Left ventricle myocardium superior (tissue), 1 donor: ENCODE data around the gene ZIC4. TPM values are rescaled to one million over a fixed set of nuclear protein-coding genes. Genes with fewer than 3 reads are reported as not detected.

Experiments used
- ATAC-seq: fragments of 200-7000 bp; cut with Tn5 transposase; one replicate; pipeline ENCODE4 v1.9.1; 2020; ENCODE audit warnings: mild to moderate bottlenecking, moderate library complexity
- DNase-seq: peaks from one replicate; pipeline ENCODE4 v3.0.0-alpha.2; 2020
- intact Hi-C: fragments of 100-400 bp; cut with micrococcal nuclease; formaldehyde crosslinking; loops from one replicate; pipeline ENCODE4 v1.11.0; 2022
- total RNA-seq: library from RNA; stranded (reverse); fragmentation: NEBNext Ultra II Directional; extraction: Animal tissue kit (Norgen Biotek cat#: 25700); gene quantifications from one replicate; pipeline ENCODE4 v1.2.1, GENCODE V29; 2021
- donor health status: DM: no; HTN: yes; CAD: no; lungs with severe emphysema.

The ZIC4 gene
- total RNA-seq, 1 donor from 2014 or later = not detected

DNA sequence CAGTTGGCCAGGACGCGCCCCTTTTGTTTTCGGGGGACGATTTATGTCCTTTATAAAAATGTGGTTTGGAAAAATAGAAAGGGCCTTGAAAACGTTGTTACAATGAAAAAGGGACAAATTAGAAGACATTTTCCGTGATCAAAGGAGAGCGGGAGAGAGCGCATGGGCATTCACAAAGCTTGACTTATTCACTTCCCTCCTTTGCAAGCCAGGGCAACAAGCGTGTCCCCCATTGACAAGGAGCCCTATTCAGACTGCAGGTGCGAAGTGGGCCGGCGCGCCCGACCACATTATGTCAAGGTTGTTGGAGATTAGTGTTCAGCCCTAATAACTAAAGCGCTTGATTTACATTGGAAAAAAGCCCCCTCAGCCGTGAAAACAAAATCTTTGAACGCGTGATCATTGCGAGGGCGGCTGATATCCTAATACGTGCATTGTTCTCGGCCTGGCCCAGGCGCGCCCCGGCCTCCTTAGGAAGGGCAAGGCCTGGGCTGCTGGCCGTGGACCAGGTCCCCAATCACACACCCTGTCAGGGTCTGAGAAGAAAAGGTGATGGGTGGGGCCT, 25.9 kb downstream of the ZIC4 start:
- intact Hi-C loops = no loop called here
- ATAC-seq (no peak), DNase-seq (no peak)

DNA sequence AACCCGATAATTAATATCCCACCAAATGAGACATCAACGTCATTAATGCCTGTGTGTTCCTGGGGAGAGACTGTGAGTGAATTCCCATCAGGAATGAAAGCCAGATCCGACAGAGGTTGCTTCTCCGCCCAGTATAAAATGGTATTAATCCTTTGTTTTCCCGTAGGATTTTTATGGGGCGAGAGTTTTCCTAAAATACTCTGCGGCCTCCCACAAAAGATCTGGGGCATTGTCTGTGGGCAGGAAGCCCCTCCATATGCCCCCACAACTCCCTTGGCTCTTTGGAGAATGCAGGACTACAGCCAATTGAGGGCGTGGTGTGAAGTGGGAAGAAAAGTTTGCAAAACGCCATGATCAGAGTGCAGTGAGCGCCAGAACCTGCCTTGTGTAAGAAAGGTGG, 26.7 kb downstream of the ZIC4 start:
- intact Hi-C loops = no loop called here

DNA sequence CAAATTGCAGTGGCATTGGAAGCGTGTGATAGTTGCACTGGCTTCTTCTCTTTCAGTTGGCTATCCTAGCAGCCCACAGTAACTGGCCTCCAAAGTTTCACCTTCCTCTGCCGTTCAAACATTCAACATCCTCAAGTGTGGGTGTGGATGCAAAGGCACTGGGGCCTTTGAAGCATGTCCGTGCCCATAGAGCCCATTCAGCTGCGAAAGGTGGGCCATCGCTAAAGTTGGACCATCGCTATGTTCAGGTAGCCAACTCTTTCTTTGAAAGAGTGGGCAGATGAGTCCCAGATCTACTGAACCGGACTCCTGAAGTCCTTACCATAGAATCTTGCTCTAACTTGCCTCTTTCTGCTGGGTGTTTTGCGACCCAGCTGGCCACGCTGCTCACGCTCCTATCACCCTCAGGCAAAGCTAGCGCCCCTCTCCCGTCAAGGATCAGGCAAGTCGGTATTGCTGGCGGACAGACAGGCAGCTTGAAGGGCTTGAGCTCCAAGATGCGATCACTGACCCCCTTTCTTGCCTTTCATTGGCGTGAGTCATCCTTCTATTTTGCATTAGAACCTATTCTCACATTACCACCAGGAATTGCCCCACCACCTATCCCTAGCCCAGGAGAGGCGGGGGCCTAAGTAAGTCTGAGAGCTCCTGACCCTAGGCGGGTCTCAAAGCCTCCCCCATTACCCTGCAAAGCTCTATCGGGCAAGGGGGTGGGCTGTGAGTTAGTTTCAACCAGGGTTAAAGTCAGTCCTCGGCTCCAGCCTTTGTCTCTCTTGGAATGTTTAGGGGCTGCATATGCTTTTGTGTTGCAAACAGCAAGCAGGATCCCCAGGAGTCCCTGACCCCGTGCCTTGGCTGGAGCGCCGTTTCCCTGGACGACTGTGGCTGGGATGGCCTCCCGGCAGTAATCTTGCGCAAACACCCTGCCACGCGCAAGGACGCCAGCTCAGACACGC, 28.7 kb downstream of the ZIC4 start:
- ATAC-seq = no peak

More for the DNA sequence above, 26.7 kb downstream of the ZIC4 start:
- ATAC-seq = no peak
- no peak for DNase-seq

DNA sequence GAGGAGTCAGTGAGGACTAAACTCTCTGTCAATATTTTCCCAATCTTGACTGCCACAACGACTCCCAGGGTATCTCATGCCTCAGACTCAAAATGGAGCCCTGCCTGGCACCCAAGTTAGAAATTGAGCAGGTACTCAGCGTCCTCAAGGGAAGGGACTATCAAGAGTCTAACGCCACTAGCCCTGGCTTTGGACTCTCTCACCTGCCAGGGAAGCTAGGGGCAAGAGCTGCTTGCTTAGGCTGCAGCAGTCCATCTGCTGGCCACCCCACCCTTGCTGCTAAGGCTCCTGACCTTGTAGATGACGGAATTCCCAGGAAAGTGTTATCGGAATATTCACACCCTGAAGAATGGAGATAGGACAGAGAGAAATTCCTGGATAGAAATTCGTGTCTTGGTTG, 33.0 kb downstream of the ZIC4 start:
- DNase-seq (no peak), ATAC-seq (no peak)
- intact Hi-C loops = no loop called here

More for the DNA sequence above, 28.7 kb downstream of the ZIC4 start:
- DNase-seq = no peak
- intact Hi-C loops = no loop called here

DNA sequence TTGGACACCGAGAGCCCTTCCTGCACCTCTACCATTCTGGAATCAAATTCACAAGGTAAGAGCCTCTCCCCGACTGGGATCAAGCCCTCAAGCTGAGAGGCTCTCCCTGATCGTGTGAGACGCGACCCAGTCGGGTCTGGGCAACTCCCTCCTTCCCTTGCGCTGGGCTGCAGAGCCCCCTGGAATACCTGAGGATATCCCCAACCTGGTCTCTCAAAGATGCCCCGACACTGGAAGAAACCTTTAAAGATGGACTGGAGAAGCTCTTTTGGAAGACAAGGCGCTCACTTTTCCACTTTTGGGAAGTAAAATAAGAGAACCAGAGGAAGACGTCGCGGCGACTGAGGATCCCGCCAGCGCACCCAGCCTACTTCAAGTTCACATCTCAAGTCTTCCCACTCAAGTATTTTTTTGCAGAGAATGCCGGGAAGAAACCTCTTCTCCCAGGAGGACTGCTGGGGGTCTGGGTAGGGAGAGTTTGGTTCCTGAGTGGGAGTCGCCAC, 33.8 kb downstream of the ZIC4 start:
- intact Hi-C loops = no loop called here
- no peak for ATAC-seq
- DNase-seq = no peak

DNA sequence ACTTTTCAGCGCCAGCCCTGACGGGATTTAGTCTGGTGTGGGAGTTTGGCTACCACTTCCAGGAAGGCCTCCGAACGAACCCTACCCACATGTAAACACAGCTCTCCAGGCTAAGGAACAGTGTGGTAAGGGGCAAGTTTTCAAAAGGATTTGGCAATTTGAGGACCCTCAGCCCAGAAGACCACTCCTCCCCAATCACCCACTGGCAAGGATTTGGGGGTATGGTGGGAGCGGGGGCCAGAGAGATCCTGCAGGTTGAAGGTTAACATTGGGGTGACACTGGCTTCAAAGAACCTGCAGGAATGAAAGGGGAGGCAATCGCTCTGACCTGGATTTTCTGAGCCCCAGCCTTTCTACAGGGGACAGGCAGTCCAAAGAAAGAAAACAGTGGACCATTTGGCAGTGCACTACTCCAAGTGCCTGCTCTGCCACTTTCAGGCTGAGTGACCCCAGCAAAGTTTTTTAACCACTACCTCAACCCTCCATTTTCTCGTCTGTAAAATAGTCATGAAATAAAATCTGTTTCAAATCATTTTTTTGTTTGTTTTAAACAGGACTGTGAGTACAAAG, 34.5 kb downstream of the ZIC4 start:
- DNase-seq = no peak
- intact Hi-C loops = no loop called here
- ATAC-seq = no peak

DNA sequence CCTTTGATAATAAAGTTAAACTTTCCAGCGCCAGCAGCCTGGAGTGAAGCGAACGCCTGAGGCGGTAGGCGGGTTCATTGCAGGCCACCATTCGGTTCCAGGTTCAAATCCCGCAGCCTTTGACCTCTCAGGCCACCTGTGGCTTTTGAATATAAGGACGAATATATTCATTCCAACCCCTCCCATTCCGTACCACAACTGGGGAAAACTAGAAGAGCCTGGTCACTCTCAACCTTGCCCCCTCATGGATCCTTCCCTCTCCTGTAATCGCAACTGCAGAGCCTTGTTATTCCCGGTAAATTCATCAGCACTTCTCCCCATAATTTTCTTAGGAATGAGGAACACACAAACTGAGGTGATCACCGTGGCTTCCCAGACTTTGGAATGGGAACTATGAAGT, 35.2 kb downstream of the ZIC4 start:
- no peak for DNase-seq
- intact Hi-C loops = no loop called here
- no peak for ATAC-seq

DNA sequence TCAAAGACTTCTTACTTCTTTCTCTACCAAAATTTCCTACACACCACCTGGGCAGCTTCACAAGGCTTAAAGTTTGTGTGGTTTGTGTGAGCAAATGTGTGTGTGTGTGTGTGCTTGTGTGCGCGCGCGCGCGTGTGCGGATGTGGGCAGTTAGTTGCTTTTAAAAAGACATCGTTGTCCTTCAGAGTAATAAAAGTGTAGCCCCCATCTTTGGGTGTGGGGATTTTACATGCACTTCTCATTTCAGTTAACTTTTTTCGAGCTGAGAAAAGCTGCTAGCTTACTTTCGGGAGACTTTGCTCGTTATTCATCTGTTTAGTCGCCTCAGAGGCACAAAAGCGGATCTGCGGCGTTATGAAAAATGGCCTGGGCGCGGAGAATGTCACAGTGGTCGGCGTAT, 36.0 kb downstream of the ZIC4 start:
- intact Hi-C loops = no loop called here
- DNase-seq (no peak), ATAC-seq (no peak)

DNA sequence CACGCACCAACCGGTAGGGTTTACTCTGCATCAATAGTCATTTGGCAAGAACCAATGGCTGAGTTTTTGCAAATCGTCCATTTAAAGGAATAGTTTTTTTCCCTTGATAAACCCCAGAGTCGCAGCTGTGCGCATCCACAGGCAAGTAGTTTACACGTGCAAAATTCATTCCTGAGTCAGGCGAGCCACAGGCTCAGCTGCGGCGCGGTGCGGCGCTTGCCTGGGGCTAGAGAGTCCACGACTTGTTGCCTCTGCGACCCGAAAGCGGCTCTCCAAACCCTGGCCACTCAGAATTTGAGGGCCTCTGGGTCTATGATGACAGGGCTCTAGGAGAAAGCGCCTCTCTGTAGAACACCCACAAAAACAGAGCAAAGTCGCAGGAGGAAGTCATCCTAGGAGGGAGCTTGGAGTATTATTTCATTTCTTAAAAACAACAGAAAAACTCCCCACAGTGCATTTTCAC, 36.7 kb downstream of the ZIC4 start:
- DNase-seq (no peak), ATAC-seq (no peak)
- intact Hi-C loops = no loop called here

DNA sequence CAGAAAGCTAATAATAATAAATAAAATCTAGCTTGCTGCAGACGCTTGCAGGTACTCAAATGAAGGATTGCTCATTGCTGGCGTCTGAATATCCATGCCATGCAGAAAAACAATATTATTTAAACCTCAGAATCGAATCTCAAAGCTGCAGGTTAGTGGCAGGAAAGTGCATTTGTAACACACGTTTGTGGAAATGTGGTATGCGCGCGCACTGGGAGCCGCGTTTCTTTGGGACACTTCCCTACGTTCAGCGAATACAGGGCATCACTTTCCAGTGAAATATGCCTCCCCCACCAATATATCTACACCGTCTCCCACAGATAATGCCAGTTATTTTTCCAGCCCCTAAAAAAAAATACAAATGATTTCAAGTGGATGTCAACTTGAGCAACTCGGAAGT, 37.1 kb downstream of the ZIC4 start:
- no peak for ATAC-seq
- intact Hi-C loops = no loop called here
- DNase-seq = no peak

DNA sequence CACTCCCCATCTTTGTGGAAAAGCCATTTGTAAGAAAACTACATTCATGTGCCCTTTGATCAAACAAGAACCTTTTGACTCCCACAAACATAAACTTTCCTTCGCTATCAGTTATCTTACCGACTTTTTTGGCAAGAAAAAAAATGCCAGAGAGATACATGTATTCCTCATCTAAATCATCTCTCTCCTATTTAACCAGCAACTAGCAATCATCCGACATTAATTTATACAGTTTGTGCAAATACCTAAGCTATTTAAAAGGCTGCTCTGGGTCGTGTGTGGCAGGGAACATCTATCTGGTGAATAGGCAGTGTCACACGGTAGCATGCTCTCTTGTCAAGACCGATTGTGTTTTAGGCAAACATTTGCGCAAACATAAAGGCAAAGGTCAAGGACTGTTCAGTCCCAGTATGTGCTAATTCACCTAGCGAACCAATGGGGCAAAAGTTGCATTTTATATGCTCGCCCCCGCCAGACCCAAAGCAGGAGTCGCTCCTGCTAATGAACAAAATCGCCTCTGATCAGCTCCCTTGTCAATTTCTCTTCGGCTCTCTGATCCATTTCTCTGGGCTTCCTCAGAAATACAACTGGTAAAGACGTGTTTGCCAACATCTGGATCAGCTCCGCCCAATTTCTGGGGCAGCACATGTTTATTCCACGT, 37.7 kb downstream of the ZIC4 start:
- intact Hi-C loops = no loop called here
- ATAC-seq = no peak
- DNase-seq = no peak

DNA sequence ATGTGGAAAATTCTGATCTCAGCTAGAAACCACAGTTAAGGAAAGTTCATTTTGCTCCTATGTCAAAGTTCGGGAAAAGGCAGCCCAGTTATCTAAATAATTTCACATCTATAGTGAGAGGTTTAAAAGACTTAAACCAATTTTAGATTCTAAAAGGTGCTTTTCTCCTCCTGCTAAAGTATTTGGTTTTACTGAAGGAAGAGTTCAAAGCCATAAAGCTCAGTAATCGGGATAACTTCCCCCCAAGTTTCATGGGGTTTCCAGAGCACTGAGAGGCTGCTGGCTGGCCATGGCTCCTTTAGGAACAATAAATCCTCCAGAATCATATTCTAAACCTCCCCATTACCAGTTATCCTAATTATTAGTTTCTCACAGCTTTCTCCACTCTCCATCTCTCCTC, 38.2 kb downstream of the ZIC4 start:
- DNase-seq = no peak
- intact Hi-C loops = no loop called here
- ATAC-seq = no peak

DNA sequence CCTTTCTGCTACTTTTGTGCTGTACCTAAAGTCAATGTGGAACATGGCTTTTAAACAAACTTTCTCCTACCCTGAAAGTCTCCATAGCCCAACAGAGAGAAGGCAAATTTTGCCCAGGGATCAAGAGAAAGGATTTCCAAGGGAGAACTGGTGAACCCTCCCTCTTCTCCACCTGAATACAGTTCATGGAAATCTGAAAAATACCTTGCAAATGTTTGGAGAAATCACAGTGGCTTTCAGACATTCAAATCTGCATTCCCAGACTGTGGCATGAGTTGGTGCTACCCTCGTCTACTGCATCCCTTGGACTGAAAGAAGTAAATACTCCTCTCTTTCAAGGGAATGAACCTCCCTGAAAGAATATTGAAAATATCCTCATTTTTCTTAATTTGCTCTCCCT, 38.7 kb downstream of the ZIC4 start:
- intact Hi-C loops = no loop called here
- no peak for ATAC-seq

DNA sequence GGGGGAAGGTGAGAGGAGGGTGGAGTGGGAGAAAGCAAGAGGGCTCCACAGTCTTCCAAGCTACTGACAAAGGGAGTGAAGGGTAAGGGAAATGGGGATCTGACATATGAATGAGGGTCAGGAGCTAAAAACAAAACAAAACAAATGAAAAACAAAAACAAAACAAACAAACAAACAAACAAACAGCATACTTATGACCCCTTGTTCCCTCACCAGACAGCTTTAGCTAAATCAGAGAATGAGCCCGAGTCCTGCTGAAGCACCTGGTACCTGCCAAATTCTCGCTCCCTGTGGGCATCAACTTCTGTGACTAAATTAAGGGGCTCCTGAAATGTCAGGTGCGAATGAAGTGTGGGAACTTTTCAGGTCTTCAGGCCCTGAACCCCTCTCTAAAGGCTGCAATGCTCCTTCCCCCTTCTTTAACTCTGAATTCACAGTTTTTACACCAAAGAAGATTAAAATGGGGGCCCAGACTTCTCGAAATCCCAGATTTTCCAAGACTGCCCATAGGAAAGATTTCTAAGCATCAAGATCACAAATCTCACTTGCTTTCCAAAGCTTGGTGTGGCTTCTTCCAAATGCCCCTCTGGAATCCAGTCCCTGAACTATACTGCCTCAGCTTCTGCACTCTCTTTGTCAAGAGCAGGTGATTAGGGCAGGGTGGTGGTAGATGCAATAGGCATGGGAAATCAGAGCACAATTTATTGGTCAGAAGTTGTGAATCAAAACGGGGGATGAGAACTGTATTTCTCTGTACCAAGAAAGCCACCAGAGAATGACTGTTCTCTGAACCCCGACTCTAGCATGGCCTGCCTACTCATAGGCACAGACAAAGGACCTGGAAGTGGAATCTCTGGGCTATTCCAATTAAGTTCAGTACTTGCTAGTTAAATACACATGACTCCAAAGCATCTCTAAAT, 40.9 kb downstream of the ZIC4 start:
- no peak for ATAC-seq
- no peak for DNase-seq
- intact Hi-C loops = no loop called here

More for the DNA sequence above, 38.7 kb downstream of the ZIC4 start:
- DNase-seq = no peak

DNA sequence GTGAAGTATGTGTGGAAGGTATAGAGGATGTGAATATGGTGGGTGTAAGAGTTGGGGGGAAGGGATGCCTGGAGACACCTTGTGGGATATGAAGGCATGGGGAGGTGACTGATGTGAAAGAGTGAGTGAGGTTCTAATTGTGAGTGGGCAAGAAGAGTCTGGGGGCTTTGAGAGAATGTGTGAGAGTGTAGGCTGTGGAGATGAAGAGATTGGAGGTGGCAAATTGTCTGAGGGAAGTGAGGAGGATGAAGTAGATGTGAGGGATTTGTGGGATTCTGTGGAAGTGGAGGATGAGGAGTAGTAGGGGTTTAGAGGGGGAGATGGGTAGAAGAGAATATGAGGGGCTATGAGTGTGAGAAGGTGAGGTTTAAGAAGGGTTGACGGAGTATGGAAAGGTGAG, 41.6 kb downstream of the ZIC4 start:
- no peak for DNase-seq
- no peak for ATAC-seq
- intact Hi-C loops = no loop called here

DNA sequence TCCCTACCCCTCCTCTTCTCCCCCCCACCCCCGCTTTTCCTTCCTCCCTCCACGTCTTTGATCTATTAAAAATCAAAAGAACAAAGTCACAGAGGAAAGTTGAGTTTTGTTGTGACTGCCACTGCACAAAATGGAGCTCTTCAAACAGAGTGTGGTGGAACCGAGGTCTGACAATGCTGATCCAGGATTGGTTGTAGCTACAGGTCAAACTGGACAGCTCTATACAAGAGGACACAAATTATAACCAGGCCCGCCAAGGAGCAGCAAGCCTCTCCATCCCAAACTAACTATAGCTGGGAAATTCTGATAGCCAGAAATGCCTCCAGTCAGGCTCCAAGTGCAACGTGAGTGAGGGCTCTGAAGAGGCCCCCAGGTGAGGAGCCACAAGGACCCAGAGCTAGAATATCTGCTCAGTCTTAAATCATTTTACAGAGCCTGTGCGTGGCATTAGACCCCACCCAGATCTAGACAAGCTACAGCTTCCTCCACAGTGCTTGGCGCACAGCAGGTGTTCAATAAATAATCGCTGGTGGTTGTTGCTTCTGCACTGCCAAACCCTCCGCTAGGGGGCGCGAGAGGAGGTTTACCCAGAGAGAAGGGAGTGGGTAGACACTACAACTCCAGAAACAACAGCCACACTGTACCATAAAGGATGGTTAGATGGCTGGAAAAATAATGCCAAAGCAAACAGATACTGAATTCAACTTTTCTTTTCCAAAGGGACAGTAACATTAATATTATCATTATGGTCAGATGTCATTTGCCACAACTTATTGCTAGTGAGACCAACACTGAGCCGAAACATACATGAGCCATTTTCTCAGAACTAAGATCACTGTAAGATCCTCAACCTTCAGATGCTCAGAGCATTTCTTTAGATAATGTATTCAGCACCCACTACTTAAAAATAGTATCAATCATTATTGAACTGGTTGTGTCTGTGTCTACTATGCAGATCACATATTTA, 44.6 kb downstream of the ZIC4 start:
- ATAC-seq (no peak), DNase-seq (peak; percentile 39)
- intact Hi-C loops = no loop called here

DNA sequence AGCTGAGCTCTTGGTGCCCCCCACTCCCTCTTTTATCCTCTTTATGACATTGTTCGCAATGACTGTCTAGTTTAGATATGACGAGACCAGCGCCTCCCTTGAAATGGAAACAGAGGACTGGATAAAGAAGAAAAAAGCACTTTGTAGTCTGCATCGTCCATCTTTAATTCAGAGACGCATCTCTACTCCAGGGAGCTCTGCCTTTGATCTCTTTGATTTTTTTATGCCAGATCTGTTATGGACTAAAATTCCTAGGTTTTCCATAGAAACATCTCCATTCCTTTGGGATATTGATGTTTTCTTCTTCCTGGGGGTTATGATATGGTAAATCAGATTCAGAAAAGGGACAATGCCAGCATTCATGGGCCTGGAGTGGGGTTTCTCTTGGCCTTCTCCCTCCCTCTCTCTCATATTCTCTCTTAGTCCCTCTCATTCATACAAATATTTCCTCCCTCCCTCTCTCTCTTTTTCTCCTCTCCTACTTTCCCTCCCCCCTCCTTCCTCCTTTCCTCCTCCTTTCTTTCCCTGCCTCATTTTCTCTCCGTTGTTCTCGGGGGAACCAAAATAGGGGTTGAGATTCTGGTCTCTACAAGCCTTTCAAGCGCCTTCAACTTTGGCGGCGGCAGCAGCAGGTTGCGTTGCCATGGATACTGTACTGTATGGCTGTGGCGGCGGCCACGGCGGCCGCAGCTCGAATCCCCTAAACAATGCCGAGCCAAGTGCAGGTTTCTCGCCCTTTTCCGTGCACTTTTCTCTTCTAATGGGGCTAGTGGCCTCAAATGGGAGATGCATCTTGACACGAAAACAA, 45.5 kb downstream of the ZIC4 start:
- DNase-seq (no peak), ATAC-seq (no peak)
- intact Hi-C loops = no loop called here
